ENCODE data around the gene C1QL1.

The C1QL1 gene

GRCh38 chr17:44915862-44916780, 52.0 kb downstream of the C1QL1 start:
- DNase-seq (ENCODE audit: low read depth, low spot score), result no peak

- no peak for DNase-seq (ENCODE audit: low read depth, low spot score)
Measured at GRCh38 chr17:44915321-44915726, 52.8 kb downstream of the C1QL1 start, which contains the start of gene GFAP. Gene GFAP, minus strand, starts transcription at chr17:44915500. Its CDS starts 14 bp downstream, at chr17:44915486.

- DNase-seq (ENCODE audit: low read depth, low spot score), result no peak
Measured at GRCh38 chr17:44914698-44915271, 53.3 kb downstream of the C1QL1 start.

GRCh38 chr17:44914148-44914547, 54.0 kb downstream of the C1QL1 start:
- no peak for DNase-seq (ENCODE audit: low read depth, low spot score)

GRCh38 chr17:44913676-44914075, 54.4 kb downstream of the C1QL1 start:
- DNase-seq (ENCODE audit: low read depth, low spot score), result no peak

GRCh38 chr17:44912763-44913544, 55.1 kb downstream of the C1QL1 start:
- no peak for DNase-seq (ENCODE audit: low read depth, low spot score)

GRCh38 chr17:44911133-44912001, 56.7 kb downstream of the C1QL1 start:
- no peak for DNase-seq (ENCODE audit: low read depth, low spot score)

- DNase-seq (ENCODE audit: low read depth, low spot score), result no peak
Measured at GRCh38 chr17:44910231-44911106, 57.6 kb downstream of the C1QL1 start.
